HepG2 (cell line): Measurements from ENCODE around the gene IQCN. TPM values are rescaled to one million over a fixed set of nuclear protein-coding genes. Genes with fewer than 3 reads are reported as not detected.

Experiments
- CEBPG ChIP-seq: IDR thresholded peaks from 2 replicates; pipeline ENCODE4 v1.6.1; 2016
- E2F2 ChIP-seq: sonication (generic); formaldehyde crosslinking; IDR thresholded peaks from 2 replicates; pipeline ENCODE4 v1.4.0; 2020; ENCODE audit warnings: missing genetic modification reagents, borderline replicate concordance
- FOXC1 ChIP-seq: sonication (generic); formaldehyde crosslinking; IDR thresholded peaks from 2 replicates; pipeline ENCODE4 v1.8.0; 2022; ENCODE audit warnings: mild to moderate bottlenecking, missing genetic modification reagents, borderline replicate concordance
- MLLT10 ChIP-seq: sonication (generic); formaldehyde crosslinking; IDR thresholded peaks from 2 replicates; pipeline ENCODE4 v1.4.0; 2020; ENCODE audit warnings: missing genetic modification reagents
- SALL1 ChIP-seq: sonication (generic); formaldehyde crosslinking; IDR thresholded peaks from 2 replicates; pipeline ENCODE4 v1.8.0; 2022; ENCODE audit warnings: mild to moderate bottlenecking, missing genetic modification reagents
- ZBTB39 ChIP-seq: sonication (generic); formaldehyde crosslinking; IDR thresholded peaks from 2 replicates; pipeline ENCODE4 v1.5.0; 2020; ENCODE audit warnings: missing genetic modification reagents
- ZMAT3 ChIP-seq: sonication (generic); formaldehyde crosslinking; conservative IDR thresholded peaks from 2 replicates; pipeline ENCODE4 v1.7.0; 2021; ENCODE audit warnings: missing genetic modification reagents
- ZNF503 ChIP-seq: sonication (generic); formaldehyde crosslinking; IDR thresholded peaks from 2 replicates; pipeline ENCODE4 v1.4.0; 2020; ENCODE audit warnings: missing genetic modification reagents
- ZNF629 ChIP-seq: sonication (generic); formaldehyde crosslinking; conservative IDR thresholded peaks from 2 replicates; pipeline ENCODE4 v1.5.0; 2020; ENCODE audit warnings: missing genetic modification reagents
- polyA plus RNA-seq, 8 experiments: library from polyadenylated mRNA; depleted of rRNA in 3 of 8; stranded (reverse) in 7 of 8; unstranded in 1 of 8; fragments of >200 nt; fragmentation: Illumina TruSeq in 4 of 8; extraction: Trizol in 4 of 8; gene quantifications; 2 replicates each; pipeline versions ENCODE4 v1.2.1 to v1.2.3, GENCODE V29; 2011 to 2016; ENCODE audit warnings: low read depth in 4 of 8, missing spikeins in 1 of 8, mixed read lengths in 1 of 8; ENCODE audit not compliant: insufficient read depth in 1 of 8
- total RNA-seq, 5 experiments: library from RNA; depleted of rRNA; stranded (reverse); fragments of >200 nt; fragmentation: Illumina TruSeq; extraction: Trizol; gene quantifications; 2 replicates each; pipeline ENCODE4 v1.2.3, GENCODE V29; 2016; ENCODE audit warnings: low read depth in 1 of 5
- TF ChIP-seq, protein P1 (sequence below): sonication (generic); formaldehyde crosslinking; IDR thresholded peaks from 2 replicates; pipeline ENCODE4 v1.4.0; 2020; ENCODE audit warnings: missing genetic modification reagents
- TF ChIP-seq, protein P2 (sequence below): IDR thresholded peaks from 2 replicates; pipeline ENCODE4 v1.6.1; 2018; ENCODE audit warnings: missing genetic modification reagents
- TF ChIP-seq, protein P3 (sequence below): sonication (generic); formaldehyde crosslinking; IDR thresholded peaks from 2 replicates; pipeline ENCODE4 v1.4.0; 2020; ENCODE audit warnings: missing genetic modification reagents

The IQCN gene
- total and polyA plus RNA-seq, 2 of the 13 experiments (the other 11 are each of a cell fraction or from before 2014, with no cell fraction given) = 0.04 to 0.18 TPM

DNA sequence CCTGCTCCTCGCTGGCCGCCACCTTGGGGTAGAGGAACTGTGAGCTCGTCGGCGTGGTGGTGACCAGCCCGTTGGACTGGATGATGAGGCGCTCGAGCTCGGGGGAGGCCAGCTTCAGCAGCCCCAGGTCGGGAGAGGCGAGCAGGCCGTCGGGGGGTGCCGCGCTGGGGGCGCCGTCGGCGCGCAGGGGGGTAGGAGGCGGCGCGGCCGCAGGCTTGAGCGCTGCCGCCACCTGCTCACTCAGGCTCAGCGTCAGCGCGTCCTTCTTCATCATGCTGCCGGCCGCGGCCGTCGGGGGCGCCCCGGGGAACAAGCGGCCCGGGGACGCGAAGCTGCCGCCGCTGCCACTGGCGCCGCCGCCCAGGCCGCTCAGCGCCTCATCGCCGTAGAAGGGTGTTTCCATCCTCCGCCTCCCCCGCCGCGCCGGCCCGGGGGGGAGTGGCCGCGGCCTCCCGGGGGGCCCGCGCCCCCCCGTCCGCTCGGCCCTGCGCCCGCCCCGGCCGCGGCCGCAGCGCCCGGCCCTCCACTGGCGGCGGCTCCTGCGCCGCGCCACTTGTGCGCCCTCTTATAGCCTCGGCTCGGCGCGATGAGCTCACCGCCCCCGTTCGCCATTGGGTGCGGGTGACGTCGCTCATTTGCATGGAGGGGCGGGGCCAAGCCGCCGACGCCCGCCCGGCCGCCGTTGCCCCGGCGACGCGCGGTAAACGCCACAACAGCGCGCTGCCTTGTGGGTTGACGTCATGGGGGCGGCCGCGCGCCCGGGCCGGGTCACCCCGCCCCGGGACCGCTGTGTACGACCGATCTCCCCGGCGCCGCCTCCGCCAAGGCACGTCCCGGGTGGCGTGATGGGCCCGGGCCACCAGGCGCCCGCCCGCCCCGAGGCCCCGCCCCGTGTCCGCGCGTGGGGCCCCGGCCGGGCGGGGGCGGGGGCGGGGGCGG lies 7.1 kb upstream of the IQCN start, which contains the start of gene JUND (continued):
- TF ChIP-seq FOXC1 (CRISPR knock-in tag) (0 out of 2 replicates have a peak, but pooled peaks have one; percentile 22), ZBTB39 (CRISPR knock-in tag) (no peak), E2F2 (CRISPR knock-in tag) (no peak), ZMAT3 (0 out of 2 replicates have a peak, but pooled peaks have one; percentile 9), ZNF629 (CRISPR knock-in tag) (no peak), MLLT10 (CRISPR knock-in tag) (no peak), ZNF503 (CRISPR knock-in tag) (0 out of 2 replicates have a peak, but pooled peaks have one; percentile 15), SALL1 (CRISPR knock-in tag) (peak; percentile 46; the same call in 1 of the 2 replicates), CEBPG (CRISPR knock-in tag) (0 out of 2 replicates have a peak, but pooled peaks have one; percentile 14)
- TF ChIP-seq, protein P1, sequence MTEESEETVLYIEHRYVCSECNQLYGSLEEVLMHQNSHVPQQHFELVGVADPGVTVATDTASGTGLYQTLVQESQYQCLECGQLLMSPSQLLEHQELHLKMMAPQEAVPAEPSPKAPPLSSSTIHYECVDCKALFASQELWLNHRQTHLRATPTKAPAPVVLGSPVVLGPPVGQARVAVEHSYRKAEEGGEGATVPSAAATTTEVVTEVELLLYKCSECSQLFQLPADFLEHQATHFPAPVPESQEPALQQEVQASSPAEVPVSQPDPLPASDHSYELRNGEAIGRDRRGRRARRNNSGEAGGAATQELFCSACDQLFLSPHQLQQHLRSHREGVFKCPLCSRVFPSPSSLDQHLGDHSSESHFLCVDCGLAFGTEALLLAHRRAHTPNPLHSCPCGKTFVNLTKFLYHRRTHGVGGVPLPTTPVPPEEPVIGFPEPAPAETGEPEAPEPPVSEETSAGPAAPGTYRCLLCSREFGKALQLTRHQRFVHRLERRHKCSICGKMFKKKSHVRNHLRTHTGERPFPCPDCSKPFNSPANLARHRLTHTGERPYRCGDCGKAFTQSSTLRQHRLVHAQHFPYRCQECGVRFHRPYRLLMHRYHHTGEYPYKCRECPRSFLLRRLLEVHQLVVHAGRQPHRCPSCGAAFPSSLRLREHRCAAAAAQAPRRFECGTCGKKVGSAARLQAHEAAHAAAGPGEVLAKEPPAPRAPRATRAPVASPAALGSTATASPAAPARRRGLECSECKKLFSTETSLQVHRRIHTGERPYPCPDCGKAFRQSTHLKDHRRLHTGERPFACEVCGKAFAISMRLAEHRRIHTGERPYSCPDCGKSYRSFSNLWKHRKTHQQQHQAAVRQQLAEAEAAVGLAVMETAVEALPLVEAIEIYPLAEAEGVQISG (CRISPR knock-in tag) = peak; percentile 82; the same call in 1 of the 2 replicates
- TF ChIP-seq, protein P2, sequence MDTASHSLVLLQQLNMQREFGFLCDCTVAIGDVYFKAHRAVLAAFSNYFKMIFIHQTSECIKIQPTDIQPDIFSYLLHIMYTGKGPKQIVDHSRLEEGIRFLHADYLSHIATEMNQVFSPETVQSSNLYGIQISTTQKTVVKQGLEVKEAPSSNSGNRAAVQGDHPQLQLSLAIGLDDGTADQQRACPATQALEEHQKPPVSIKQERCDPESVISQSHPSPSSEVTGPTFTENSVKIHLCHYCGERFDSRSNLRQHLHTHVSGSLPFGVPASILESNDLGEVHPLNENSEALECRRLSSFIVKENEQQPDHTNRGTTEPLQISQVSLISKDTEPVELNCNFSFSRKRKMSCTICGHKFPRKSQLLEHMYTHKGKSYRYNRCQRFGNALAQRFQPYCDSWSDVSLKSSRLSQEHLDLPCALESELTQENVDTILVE (CRISPR knock-in tag) = peak; percentile 82; the same call in 1 of the 2 replicates
- TF ChIP-seq, protein P3, sequence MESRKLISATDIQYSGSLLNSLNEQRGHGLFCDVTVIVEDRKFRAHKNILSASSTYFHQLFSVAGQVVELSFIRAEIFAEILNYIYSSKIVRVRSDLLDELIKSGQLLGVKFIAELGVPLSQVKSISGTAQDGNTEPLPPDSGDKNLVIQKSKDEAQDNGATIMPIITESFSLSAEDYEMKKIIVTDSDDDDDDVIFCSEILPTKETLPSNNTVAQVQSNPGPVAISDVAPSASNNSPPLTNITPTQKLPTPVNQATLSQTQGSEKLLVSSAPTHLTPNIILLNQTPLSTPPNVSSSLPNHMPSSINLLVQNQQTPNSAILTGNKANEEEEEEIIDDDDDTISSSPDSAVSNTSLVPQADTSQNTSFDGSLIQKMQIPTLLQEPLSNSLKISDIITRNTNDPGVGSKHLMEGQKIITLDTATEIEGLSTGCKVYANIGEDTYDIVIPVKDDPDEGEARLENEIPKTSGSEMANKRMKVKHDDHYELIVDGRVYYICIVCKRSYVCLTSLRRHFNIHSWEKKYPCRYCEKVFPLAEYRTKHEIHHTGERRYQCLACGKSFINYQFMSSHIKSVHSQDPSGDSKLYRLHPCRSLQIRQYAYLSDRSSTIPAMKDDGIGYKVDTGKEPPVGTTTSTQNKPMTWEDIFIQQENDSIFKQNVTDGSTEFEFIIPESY (CRISPR knock-in tag) = no peak
